H1 (cell line): ENCODE measurements around the gene NKAIN4. TPM values are rescaled to one million over a fixed set of nuclear protein-coding genes. Genes with fewer than 3 reads are reported as not detected.

Experiments
- BRCA1 ChIP-seq: IDR thresholded peaks from 2 replicates; pipeline ENCODE4 v1.6.1; 2012; ENCODE audit warnings: low read depth, low read length, improper control_type of control experiment
- CHD1 ChIP-seq: IDR thresholded peaks from 2 replicates; pipeline ENCODE4 v1.6.1; 2012; ENCODE audit warnings: low read depth, low read length, improper control_type of control experiment
- GTF2F1 ChIP-seq: IDR thresholded peaks from 2 replicates; pipeline ENCODE4 v1.6.1; 2012; ENCODE audit warnings: low read depth, low read length, improper control_type of control experiment, borderline replicate concordance
- MAX ChIP-seq: IDR thresholded peaks from 2 replicates; pipeline ENCODE4 v1.6.1; 2012; ENCODE audit warnings: inconsistent platforms
- RAD21 ChIP-seq, 2 experiments: IDR thresholded peaks in 1 of 2; conservative IDR thresholded peaks in 1 of 2; 2 replicates each; pipeline ENCODE4 v1.6.1; 2011; ENCODE audit warnings: low read depth in 2 of 2, low read length in 2 of 2, improper control_type of control experiment in 1 of 2, inconsistent platforms in 1 of 2, mild to moderate bottlenecking in 1 of 2, moderate library complexity in 1 of 2
- RBBP5 ChIP-seq: IDR thresholded peaks from 2 replicates; pipeline ENCODE4 v1.7.1; 2012; ENCODE audit warnings: low read depth, mild to moderate bottlenecking, inconsistent platforms, low read length, moderate library complexity, borderline replicate concordance
- SRF ChIP-seq: IDR thresholded peaks from 2 replicates; pipeline ENCODE4 v1.6.1; 2011; ENCODE audit warnings: mild to moderate bottlenecking, low read depth, low read length, moderate library complexity
- TCF12 ChIP-seq: IDR thresholded peaks from 2 replicates; pipeline ENCODE4 v1.6.1; 2011; ENCODE audit warnings: low read depth, mild to moderate bottlenecking, low read length
- USF2 ChIP-seq: IDR thresholded peaks from 2 replicates; pipeline ENCODE4 v1.6.1; 2011; ENCODE audit warnings: low read length, improper control_type of control experiment
- polyA plus RNA-seq, 7 experiments: library from polyadenylated mRNA; depleted of rRNA in 3 of 7; stranded (reverse) in 5 of 7; unstranded in 2 of 7; fragments of >200 nt in 5 of 7; fragments of 200-250 nt in 2 of 7; gene quantifications; 1 replicate in 5 of 7; 2 replicates in 1 of 7; 4 replicates in 1 of 7; pipeline versions ENCODE4 v1.2.1 to v1.2.3, GENCODE V29; 2011 to 2013; ENCODE audit warnings: missing spikeins in 2 of 7, mixed read lengths in 2 of 7
- total RNA-seq: library from RNA; stranded (reverse); fragmentation: NEBNext Ultra II Directional; extraction: Animal tissue kit (Norgen Biotek cat#: 25700); gene quantifications from 2 replicates; pipeline ENCODE4 v1.2.1, GENCODE V29; 2021

The NKAIN4 gene
- total and polyA plus RNA-seq, 2 of the 8 experiments (the other 6 are each of a cell fraction or from before 2014, with no cell fraction given), result 6.9 to 17.0 TPM

- TF ChIP-seq TCF12 (0 out of 2 replicates have a peak, but pooled peaks have one; percentile 62), GTF2F1 (no peak), RAD21 (IDR thresholded peaks at IDR 0.05 in 1 of 2, conservative IDR thresholded peaks at IDR 0.05 in 1 of 2; ENCODE audit: low read depth in 2 of 2, low read length in 2 of 2) (no peak), MAX (peak; percentile 90), USF2 (peak; percentile 90), BRCA1 (no peak), CHD1 (no peak), SRF (no peak), RBBP5 (no peak; the same call in 1 of the 2 replicates)
Observed at GRCh38 chr20:63216041-63216848, 38.0 kb downstream of the NKAIN4 start, which contains the start of gene YTHDF1 (continued).
